HEK293T (cell line): ENCODE data around the gene ACOT12.
"Not testable (repeated sequence)": the region's sequence is repeated elsewhere in the genome, so short reads cannot be mapped to it uniquely, and the experiment has no call there.

Experiments used
- ELF4 ChIP-seq: fragments of 450-650 bp; IDR thresholded peaks from 2 replicates; pipeline ENCODE4 v1.6.1; 2017; ENCODE audit warnings: antibody characterized with exemption
- FOXA1 ChIP-seq: fragments of 450-650 bp; IDR thresholded peaks from 2 replicates; pipeline ENCODE4 v1.6.1; 2016; ENCODE audit warnings: mild to moderate bottlenecking
- FOXK2 ChIP-seq: fragments of 450-650 bp; IDR thresholded peaks from 2 replicates; pipeline ENCODE4 v1.6.1; 2016; ENCODE audit warnings: mild to moderate bottlenecking
- SP1 ChIP-seq: fragments of 450-650 bp; IDR thresholded peaks from 2 replicates; pipeline ENCODE4 v1.6.1; 2017
- ZNF384 ChIP-seq: fragments of 450-650 bp; IDR thresholded peaks from 2 replicates; pipeline ENCODE4 v1.6.1; 2016
- TF ChIP-seq, protein P1 (sequence below): fragments of 450-650 bp; IDR thresholded peaks from 2 replicates; pipeline ENCODE4 v1.6.1; 2016

DNA sequence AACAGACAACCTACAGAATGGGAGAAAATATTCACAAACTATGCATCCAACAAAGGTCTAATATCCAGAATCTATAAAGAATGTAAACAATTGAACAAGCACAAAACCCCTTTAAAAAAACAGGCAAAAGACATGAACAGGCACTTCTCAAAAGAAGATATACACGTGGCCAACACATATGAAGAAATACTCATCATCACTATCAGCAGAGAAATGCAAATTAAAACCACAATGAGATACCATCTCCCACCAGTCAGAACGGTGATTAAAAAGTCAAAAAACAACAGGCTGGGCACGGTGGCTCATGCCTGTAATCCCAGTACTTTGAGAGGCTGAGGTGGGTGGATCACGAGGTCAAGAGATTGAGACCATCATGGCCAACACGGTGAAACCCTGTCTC, 99.9 kb downstream of the ACOT12 start:
- not testable (repeated sequence) for TF ChIP-seq SP1, FOXA1, ELF4, FOXK2, ZNF384
- TF ChIP-seq, protein P1, sequence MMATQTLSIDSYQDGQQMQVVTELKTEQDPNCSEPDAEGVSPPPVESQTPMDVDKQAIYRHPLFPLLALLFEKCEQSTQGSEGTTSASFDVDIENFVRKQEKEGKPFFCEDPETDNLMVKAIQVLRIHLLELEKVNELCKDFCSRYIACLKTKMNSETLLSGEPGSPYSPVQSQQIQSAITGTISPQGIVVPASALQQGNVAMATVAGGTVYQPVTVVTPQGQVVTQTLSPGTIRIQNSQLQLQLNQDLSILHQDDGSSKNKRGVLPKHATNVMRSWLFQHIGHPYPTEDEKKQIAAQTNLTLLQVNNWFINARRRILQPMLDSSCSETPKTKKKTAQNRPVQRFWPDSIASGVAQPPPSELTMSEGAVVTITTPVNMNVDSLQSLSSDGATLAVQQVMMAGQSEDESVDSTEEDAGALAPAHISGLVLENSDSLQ = not testable (repeated sequence)
